AG10803 (cell line): Measurements from ENCODE around the gene CCR2.

Experiments used
- DNase-seq: peaks from one replicate; pipeline ENCODE4 v3.0.0; 2010; ENCODE audit warnings: low read depth
- H3K4me3 ChIP-seq: 2 replicates; pipeline ENCODE4 v1.5.1; 2011; ENCODE audit warnings: mild to moderate bottlenecking, low read length, control low read depth
- TF ChIP-seq, protein P1 (sequence below): conservative IDR thresholded peaks from 2 replicates; pipeline ENCODE4 v1.5.1; 2011; ENCODE audit warnings: mild to moderate bottlenecking, low read length, control low read depth, inconsistent platforms

The CCR2 gene

DNA sequence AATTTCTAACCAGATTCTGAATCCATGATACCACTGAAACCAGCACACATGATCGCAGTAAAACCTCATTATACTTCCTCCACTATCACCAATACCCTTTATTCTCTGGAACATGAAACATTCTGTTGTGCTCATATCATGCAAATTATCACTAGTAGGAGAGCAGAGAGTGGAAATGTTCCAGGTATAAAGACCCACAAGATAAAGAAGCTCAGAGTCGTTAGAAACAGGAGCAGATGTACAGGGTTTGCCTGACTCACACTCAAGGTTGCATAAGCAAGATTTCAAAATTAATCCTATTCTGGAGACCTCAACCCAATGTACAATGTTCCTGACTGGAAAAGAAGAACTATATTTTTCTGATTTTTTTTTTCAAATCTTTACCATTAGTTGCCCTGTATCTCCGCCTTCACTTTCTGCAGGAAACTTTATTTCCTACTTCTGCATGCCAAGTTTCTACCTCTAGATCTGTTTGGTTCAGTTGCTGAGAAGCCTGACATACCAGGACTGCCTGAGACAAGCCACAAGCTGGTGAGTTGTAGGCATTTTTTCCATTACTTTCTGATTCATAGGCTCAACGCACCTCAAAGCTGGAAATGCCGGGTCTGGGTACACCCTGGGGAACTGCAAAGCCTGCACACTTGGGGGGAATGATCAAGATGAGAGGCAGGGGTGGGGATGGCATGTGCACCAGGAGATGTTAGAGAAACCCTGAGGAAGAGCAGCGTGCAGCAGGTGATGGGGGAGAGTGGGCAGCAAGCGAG is at the start of gene CCR2:
CCR2 (plus strand) TSS at position 465 of the 764 bp plus-strand sequence. CDS start 3,417 bp downstream, outside the sequence.
- H3K4me3 ChIP-seq: no peak within 1 kb of the TSS
- TF ChIP-seq, protein P1, sequence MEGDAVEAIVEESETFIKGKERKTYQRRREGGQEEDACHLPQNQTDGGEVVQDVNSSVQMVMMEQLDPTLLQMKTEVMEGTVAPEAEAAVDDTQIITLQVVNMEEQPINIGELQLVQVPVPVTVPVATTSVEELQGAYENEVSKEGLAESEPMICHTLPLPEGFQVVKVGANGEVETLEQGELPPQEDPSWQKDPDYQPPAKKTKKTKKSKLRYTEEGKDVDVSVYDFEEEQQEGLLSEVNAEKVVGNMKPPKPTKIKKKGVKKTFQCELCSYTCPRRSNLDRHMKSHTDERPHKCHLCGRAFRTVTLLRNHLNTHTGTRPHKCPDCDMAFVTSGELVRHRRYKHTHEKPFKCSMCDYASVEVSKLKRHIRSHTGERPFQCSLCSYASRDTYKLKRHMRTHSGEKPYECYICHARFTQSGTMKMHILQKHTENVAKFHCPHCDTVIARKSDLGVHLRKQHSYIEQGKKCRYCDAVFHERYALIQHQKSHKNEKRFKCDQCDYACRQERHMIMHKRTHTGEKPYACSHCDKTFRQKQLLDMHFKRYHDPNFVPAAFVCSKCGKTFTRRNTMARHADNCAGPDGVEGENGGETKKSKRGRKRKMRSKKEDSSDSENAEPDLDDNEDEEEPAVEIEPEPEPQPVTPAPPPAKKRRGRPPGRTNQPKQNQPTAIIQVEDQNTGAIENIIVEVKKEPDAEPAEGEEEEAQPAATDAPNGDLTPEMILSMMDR: no peak
- no peak for DNase-seq

DNA sequence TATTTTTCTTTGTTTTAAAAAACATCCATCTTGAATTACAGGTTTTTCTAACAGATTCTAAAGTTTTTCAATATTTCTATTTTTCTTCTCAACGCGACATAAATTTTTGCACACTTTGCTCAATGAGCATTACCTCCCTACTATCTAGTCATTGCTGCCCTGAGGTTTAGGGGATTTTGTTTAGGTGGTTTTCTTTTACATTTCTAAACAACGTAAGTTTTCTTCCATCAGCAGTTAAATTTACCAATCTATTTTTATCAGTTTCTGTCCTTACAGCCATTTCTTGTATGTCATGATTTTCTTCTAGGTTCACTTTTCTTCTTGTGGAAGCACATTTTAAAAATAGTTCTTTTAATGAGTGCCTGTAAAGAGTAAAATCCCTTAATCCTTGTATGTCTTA is 49.2 kb upstream of the CCR2 start:
- no peak overlapping the region for H3K4me3 ChIP-seq
- no peak for DNase-seq
- TF ChIP-seq, protein P1: no peak

DNA sequence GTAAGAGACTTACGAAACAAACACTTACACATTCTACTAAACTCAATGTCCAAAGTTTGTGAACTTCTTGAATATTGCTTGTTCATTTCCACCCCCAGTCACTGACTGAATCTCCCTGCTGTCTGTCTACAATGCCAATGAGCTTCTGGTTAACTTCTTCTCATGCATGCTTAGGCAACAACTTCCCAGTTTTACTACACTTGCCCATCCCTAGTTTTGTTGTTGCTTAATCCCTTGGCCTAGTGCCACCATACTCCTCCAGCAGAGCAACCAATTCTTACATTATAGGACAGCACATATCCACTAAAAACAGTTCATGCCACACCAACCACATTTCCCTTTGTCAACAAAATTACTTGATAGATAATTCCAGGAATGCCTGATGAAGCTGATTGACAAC is 40.9 kb upstream of the CCR2 start:
- H3K4me3 ChIP-seq: no peak overlapping the region
- DNase-seq: peak; percentile 38
- TF ChIP-seq, protein P1: no peak

DNA sequence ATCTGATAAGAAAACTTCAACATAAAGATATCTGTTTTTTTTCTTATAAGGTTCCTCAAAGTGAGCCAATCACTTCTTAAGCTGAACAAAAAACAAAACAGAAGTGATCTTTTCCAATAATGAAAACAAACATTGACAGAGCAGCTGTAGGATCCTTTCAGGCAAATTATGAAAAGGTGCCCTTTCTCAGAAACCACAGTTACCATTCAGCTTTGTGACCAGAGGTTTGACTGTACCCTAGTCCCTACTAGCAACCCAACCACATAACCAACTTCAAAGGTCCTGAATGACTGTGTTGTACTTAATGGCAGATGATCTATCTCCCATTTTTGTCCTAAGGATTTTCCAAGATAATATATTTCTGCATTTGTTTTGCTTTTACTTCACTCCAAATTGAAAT is 39.4 kb upstream of the CCR2 start:
- H3K4me3 ChIP-seq: no peak overlapping the region
- TF ChIP-seq, protein P1: no peak
- DNase-seq: no peak

DNA sequence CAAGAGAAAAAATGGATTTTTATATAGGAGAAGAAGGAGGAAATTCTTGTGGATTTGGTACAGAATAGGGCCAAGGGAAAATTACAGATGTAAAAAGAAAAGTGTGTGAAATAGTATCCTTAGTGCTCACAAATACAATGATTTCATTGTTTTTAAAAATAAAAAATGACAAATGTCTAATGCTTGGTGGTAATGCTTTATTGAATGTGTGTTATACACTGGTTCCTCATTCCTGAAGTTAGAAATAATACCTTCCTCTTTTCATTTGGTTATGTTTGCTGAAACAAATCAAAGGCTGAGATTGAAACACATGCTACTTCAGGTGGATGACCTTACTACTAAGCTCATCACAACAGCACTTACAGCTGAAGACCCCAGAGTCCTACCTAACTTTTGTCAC is 37.7 kb upstream of the CCR2 start:
- no peak overlapping the region for H3K4me3 ChIP-seq
- TF ChIP-seq, protein P1: no peak
- no peak for DNase-seq

DNA sequence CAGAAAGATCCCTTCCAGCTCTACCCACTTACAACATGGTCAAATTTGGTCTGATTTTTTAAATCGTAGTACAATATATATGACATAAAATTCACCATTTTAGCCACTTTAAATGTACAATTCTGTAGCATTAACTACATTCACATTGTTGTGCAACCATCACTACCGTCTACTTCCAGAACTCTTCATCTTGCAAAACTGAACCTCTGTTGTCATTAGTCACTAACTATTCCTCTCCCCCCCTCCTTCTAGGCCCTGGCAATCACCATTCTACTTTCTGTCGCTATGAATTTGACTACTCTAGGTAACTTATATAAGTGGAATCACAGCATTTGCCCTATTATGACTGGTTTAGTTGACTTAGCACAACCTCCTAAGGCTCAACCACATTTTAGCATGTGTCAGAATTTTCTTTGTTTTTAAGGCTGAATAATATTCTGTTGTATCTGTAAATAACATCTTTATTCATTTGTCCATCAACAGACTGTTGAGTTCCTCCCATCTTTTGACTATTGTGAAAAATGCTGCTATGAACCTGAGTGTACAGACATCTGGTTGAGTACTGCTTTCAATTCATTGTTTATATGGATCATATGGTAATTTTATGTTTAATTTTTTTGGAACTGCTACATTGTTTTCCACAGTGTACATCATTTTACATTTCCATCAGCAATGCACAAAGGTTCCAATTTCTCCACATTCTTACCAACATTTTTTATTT is 35.5 kb upstream of the CCR2 start:
- TF ChIP-seq, protein P1: no peak
- no peak for DNase-seq
- no peak overlapping the region for H3K4me3 ChIP-seq
